ENCODE measurements around the gene PCDHGA10. TPM values are rescaled to one million over a fixed set of nuclear protein-coding genes. Genes with fewer than 3 reads are reported as not detected.
"Not testable (repeated sequence)": the region's sequence is repeated elsewhere in the genome, so short reads cannot be mapped to it uniquely, and the experiment has no call there.

The PCDHGA10 gene
- total and polyA plus RNA-seq, 9 of the 15 experiments (the other 6 are each of a cell fraction or from before 2014, with no cell fraction given): 0.01 to 0.11 (median 0.05) TPM

GRCh38 chr5:141397756-141398551, 14.8 kb upstream of the PCDHGA10 start, which contains the start of gene PCDHGB5:
Gene PCDHGB5 (plus strand): TSS chr5:141397947. CDS start chr5:141398128, 181 bp downstream.
- H2AFZ ChIP-seq (ENCODE audit: low read depth, low read length); H3K79me2 ChIP-seq (ENCODE audit: control insufficient read depth, insufficient read depth, low read length); H3K9me1 ChIP-seq (ENCODE audit: control insufficient read depth, insufficient read depth, low read length); CTCF ChIA-PET (ENCODE audit: low intra/inter-chr PET ratio); H3K27ac ChIP-seq (ENCODE audit: extremely low read depth, low read depth, low read length); H3K4me2 ChIP-seq (ENCODE audit: insufficient read depth, low read length); H3K36me3 ChIP-seq (ENCODE audit: control insufficient read depth, insufficient read depth, low read length); H3K9ac ChIP-seq (ENCODE audit: insufficient read depth in 1 of 2, low read depth in 2 of 2, low read length in 2 of 2); H3K9me3 ChIP-seq (replicated peaks; ENCODE audit: control insufficient read depth, insufficient read depth, low read depth, low read length); in situ Hi-C loops (cut with MboI); BruUV-seq (replicated peaks); H4K20me1 ChIP-seq (replicated peaks; ENCODE audit: control insufficient read depth, insufficient read depth, low read length); intact Hi-C loops (cut with micrococcal nuclease): not testable (repeated sequence)
- peak; percentile 48 for FAIRE-seq
- TF ChIP-seq NRF1 (conservative IDR thresholded peaks at IDR 0.05 in 1 of 2, IDR thresholded peaks at IDR 0.05 in 1 of 2) (peak; percentile 89 to 90), RAD21 (CRISPR knock-in tag; conservative IDR thresholded peaks at IDR 0.05 in 1 of 2, IDR thresholded peaks at IDR 0.05 in 1 of 2) (peak in 1 of 2 experiments; percentile 41; a peak in 2 of 4 replicates), CTCF (IDR thresholded peaks at IDR 0.05 in 2 of 3, conservative IDR thresholded peaks at IDR 0.05 in 1 of 3; ENCODE audit: insufficient read depth in 2 of 3, low read depth in 1 of 3, low read length in 3 of 3) (peak; percentile 55 to 68 (median 64))
- Histone ChIP-seq H3K4me1 (replicated peaks in 1 of 2; ENCODE audit: control insufficient read depth in 2 of 2, insufficient read depth in 2 of 2, low read length in 2 of 2) (peaks cover 0 to 14% of the 10 kb centered on the region in 2 experiments; a peak in 3 of 5 replicates), H3K4me3 (peak within 1 kb of the TSS; percentile 18; the same call in 1 of the 2 replicates), H3K27me3 (ENCODE audit: control insufficient read depth in 2 of 2, insufficient read depth in 2 of 2, low read length in 2 of 2) (peaks cover 0 to 32% of the 10 kb centered on the region in 2 experiments; a peak in 3 of 5 replicates)
- 6% methylated on average over 20 of the region's 43 CpGs for WGBS (ENCODE audit: insufficient coverage, low coverage, missing lambda C conversion rate)
- peak in 3 of 4 experiments; percentile 13 to 58 (median 23) for DNase-seq (ENCODE audit: extremely low read depth in 1 of 4, low spot score in 3 of 4)
- POLR2A ChIA-PET: interaction anchor here (0.6 to 1.1 kb wide), 2 partner anchors 9 to 13 kb away, joined by 3 read pairs; no protein-coding TSS in a partner anchor
- peak; percentile 99 for ATAC-seq
